Activated gamma-delta T cell treated with Interleukin-2 at 50 U/mL for 16 hours (primary cell): Measurements from ENCODE around the gene SCG3.

ENCODE experiments used
- DNase-seq: peaks from one replicate; pipeline ENCODE4 v3.0.0-alpha.2; 2020

The SCG3 gene

DNA sequence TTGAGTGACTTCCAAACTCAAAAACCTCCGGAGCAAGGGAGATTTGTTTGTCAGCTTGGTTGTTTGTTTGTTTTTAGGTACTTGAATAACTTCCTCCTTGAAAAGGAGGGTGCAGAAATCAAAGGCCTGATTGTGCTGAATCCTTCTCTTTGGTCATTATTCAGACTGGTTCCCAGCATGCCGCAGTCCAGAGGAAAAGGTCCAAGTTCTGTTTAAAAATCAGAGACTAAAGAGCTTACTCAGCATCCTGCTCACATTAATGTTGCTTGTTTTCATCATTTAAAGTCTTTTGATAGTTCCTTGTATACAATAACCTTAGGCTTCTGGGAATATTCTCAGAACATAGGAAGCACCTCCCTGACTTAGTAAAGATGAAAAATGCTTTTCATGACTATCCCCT is 982 bp upstream of the SCG3 start:
- no peak for DNase-seq

DNA sequence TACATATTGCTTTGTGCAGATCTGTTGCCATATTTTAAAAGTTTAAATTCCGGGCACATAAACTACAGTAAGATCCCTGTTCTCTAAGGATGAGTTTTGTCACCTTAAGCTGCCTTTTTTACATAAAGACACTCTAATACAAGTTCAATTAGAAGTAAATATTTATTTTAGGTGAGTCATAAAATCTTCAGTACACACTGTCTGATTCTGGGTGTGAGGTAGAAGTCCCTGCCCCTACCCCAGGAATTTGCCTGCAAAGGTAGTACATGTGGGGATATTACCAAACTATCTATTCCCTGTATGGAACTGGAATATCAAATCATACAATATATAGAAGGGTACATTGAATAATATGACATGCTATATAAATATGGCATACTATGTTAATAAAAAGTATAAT is 6.3 kb downstream of the SCG3 start:
- DNase-seq = no peak

DNA sequence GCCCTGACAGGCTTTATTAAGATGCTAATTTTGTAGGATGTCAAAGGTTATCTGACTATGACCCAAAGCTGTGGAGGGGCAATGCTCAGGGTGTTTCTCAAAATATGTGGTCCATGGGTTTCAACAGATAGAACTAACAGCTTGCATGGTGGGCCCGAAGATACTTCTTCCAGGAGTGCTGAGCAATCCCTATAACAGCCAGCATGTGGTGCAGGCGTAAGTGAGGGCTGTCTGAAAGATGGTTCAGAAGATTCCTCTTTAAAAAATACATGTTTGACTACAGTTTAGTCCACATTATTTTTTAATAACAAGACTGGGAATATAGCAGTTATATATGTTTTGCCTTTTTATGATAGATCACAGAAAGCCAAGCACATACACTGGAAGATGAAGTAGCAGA is 7.6 kb downstream of the SCG3 start:
- no peak for DNase-seq

DNA sequence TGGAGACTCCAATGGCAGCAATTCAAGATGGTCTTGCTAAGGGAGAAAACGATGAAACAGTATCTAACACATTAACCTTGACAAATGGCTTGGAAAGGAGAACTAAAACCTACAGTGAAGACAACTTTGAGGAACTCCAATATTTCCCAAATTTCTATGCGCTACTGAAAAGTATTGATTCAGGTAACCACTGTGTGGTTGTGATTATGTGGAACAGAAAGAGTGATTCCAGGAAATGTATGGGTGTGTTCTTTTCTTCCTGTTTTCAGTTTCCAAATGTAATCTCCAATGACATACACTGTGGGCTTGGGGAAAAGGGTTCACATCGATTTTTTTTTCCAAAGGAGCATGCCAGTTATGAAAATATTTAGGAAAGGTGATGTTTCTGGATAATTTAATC is 10.9 kb downstream of the SCG3 start:
- no peak for DNase-seq

DNA sequence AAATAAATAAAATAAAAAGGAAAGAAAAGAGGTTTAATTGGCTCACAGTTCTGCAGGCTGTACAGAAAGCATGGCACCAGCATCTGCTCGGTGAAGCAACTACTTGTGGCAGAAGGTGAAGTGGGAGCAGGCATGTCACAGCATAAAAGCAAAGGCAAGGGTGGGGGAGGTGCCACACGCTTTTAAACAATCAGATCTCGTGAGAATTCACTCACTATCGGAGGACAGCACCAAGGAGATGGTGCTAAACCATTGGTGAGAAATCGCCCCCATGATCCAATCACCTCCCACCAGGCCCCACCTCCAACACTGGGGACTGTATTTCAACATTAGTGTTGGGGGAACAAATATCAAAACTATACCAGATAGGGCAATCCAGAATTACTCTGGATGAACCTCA is 15.3 kb downstream of the SCG3 start:
- DNase-seq = no peak

DNA sequence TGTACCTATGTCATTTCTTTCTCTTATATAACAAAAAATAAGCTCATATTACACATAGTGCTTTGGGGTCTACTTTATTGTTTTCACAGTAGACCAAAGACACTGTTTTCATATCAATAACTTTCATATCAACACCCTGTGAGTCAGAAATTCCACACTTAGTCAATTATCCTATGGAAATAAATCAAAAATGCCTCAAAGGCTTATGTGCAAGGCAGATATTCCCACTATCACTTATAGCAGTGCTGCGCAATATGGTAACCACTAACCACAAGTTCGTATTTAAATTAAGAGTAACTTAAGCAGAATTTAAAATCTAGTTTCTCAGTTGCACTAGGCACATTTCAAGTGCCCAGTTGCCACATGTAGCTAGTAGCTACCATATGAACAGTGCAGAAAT is 15.9 kb downstream of the SCG3 start:
- no peak for DNase-seq

DNA sequence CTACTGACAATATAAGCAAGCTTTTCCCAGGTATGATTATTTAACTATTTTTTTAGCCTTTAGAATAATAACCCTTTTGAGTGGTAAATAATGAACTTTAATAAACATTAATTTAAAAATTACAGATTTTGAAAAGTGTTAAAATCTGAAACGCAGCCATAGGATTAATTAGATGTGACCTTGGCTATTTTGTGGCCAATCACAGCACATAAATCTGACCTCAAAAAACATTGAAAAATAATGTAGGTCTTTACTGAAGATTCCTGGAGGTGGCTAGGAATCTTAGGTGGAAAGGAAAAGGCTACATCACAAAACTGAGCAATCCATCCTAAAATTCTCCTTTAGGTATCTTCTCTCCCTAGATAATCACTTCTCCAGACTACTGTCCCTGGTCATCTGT is 18.1 kb downstream of the SCG3 start:
- DNase-seq = no peak

DNA sequence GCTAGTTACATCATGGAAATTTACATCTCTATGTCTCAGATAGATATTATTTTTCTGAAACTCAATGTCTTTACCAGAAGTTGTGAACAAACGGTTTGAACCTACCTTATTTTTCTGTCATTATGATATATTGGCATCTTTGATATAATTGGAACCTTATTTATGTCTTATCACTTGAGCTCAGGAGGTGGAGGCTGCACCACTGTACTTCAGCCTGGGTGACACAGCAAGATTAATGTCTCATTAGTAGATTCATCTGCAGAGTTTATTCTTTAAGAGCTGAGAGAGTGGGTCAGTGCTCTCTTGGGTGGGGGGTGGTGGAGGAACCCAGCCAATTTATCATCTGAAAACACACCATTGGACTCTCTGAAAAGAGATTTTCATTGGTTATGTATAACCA is 21.4 kb downstream of the SCG3 start:
- DNase-seq = no peak

DNA sequence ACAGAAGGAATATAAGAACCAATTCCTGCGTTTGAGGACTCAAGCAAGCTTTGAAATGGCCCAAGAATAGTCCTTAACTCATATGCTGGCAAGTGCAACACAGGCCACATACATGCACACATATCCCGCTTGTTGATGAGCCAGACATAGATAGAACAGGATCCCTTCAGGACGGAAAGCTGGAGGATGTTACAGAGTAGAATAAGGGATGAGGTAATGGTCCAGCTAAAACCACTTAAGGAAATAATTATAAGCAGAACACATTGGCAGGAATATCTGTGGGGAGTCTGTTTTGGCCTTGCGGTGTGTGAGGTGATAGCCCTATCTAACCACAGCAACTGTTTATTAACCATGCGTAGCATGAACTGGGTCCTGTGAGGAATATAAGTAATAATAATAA is 25.0 kb downstream of the SCG3 start:
- no peak for DNase-seq

DNA sequence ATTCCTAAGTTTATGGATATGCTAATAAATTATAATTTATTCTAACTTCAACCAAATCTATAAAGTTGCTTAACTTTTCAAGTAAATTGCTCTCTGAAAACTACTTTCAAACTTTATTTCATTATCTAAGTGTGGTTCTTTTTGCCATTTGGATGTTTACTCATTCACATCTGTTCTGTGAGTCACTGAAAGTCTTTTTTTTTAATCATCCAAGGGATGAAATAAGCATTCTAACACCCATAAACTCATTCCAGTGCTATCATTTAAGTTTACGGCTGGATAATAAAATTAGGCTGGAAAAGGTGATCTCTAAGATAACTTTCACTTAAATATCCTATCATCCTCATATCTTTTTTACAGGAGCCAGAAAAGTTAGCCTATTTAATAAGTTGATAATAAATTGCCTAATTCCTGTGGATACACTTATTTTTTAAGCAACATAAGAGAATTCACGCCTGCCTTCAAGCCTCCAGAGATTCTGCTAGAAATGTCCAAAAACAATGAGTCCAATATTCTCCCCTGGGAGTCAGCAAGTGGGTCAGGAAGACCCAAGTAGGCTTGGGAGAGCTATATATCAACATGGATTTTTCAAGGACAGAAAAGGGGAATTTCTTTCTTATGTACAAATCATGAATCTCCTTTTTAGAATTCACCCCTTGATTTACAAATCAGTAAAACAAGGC is 25.8 kb downstream of the SCG3 start:
- DNase-seq = no peak

DNA sequence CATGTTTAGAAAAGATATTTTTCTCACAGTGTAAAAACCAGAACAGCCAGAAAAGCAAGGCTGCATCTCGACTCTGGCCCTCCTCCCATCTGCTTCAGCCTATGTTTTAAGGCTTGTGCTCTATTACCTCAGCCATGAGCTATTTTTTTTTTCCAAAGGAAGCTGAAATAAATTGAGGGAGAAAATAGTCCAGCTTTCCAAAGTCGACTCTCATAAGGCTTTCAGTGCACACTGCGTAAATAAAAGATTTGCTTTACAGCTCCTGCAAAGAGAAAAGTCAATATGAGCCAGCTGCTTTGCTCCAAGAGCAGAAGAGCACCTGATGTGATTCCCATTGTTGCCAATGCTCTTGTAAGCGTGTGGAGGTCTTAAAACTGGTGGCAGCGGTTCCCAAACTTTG is 26.7 kb downstream of the SCG3 start:
- DNase-seq = no peak

DNA sequence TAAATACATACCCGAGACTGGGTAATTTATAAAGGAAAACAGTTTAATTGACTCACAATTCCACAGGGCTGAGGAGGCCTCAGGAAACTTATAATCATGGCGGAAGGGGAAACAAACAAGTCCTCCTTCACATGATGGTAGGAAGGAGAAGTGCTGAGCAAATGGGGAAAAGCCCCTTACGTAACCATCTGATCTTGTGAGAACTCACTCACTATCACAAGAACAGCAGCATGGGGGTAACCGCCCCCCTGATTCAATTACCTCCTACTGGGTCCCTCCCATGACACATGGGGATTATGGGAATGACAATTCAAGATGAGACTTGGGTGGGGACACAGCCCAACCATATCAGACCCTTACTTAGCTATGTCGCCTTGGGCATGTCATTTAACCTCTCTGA is 27.7 kb downstream of the SCG3 start:
- DNase-seq = no peak

DNA sequence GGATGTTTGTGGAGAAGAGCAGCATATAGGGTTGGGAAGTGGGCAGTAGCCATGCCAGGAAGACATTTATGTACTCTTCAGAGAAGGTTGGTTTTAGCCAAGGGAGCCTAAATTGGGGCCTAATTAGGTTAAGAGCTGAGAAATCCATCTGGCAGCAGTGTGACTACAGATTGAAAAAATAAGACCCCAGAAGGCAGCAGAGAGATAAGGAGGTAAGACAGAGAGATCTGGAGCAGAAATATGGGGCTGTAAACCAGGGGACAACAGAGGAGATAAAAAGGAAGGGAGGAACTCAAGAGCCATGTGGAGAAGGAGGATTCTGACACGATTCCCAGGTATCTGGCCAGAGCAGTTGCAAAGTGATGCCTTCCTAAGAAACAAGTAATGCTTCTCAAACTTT is 32.9 kb downstream of the SCG3 start:
- no peak for DNase-seq

DNA sequence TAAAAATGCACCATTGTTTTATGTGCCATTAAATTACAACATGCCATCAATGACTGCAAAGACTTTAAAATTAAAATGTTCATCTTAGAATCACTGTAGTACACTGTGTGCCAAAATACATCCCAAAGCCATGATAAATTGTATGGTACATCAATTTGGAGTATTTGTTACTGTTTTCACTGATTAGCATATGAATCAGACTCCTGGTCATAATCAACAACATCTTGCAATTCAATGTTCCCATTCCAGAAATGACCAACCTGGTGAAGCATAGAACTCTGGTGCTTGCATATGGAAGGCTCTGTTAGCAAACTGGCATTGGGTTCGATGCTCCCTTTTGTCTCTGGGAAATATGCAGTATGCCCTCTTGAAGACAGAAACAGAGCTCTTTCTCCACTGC is 33.6 kb downstream of the SCG3 start:
- DNase-seq = no peak

DNA sequence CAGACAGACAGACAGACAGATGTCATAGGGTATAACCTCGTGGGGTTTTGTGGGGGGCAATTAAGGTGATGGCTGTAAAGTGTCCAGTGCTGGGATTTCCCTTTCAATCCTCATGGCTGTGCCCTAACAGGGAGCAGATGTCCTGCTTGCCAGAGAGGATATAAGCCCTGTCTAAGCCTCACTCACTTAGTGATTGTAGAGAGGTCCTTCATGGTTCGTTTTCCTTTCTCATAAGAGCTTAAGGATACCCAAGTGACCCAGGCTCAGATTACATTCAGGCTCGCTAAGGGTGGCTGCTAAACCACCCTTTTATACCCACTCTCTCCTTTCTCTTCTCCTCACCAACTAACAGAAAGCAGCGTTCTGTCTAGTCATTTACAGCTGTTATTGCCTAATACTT is 36.9 kb downstream of the SCG3 start:
- no peak for DNase-seq

DNA sequence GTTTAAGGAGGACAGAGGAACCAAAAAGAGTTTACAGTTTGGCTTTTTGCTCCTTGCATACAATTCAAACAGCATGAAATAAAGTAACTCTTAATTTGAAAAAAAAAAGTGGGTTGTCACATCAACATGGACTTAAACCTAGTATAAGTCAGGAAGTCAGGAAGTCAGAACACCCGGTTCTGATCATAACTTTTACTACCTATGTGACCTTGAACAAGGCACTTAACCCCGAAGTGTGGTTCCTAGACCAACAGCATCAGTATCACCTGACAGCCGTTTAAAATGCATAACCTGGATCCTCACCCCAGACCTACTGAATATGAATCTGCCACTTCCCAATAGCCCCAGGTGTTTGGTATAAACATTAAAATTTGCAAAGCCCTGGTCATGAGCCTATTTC is 37.4 kb downstream of the SCG3 start:
- no peak for DNase-seq

DNA sequence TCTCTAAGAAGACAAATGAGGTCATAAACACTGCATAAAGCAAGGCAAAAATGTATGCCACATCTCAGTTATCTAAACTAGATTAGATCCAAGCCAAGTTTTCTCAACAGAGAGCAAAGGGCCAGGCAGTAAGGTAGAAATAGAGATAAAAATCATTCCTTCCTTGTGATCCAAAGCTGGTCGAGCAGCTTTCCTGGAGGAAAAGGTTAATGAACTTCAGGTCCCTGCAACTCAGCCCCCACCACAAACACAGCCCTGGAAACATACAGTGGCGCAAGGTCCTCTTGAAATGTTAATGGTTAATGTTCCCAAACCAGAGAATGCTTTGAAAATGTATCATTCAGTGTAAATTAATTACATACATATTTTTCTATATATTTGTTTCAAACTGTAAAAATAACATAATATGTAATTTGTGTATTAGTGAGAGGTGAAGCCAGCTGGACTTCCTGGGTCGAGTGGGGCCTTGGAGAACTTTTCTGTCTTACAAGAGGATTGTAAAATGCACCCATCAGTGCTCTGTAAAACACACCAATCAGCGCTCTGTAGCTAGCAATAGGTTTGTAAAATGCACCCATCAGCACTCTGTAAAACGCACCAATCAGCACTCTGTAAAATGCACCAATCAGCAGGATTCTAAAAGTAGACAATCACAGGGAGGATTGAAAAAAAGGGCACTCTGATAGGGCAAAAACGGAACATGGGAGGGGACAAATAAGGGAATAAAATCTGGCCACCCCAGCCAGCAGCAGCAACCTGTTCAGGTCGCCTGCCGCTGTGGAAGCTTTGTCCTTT is 39.1 kb downstream of the SCG3 start:
- DNase-seq = no peak

DNA sequence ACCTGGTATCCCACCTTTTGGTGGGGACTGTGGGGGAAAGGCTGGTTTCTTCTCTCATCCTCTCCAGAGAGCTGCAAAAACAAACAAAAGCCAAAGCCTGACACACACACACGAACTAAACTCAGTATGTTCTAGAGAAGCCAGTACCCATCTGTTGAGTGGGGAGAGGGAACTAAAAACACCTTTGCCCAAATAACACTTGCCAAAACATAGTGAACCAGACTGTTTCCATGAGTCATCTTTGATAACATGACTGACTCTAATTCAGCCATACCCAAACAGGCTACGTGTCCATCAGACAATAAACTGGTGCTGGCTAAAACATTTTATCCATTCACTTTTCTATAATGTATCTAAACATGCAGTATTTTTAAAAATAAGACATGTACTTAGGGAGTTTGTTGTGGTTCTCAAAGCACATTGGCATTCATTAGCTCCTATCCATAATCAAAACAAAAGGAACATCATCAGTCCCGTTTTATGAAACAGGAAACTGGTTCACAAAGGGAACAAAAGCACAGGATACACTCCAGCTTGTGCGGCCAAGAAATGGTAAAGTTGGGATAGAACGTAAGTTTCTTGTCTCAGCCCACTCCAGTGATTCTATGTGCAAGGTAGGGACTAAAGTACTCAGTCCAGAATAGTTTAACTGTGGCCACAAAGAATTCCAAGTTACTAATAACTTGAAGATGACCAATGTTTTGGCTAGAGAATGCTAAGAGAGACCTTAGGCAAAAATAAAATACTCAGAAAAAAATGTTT is 40.1 kb downstream of the SCG3 start:
- DNase-seq = no peak

DNA sequence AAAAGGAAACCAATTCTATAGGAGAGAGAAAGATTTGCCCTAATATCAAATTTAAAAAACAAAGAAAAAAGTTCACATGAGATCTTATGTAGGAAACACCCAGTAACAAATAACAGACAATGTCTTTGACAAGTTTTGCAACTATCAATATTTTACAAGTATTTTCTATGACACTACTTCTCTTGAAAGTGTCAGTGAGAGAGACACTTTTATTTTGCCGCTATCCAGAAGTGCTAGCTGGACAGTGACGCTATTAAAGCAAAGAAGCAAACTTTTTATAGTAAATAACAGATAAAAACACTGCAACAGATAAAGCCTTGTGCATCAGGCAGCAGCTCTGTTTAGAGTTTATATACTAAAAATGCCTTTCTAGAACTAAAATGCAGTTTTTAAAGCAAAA is 42.9 kb downstream of the SCG3 start:
- no peak for DNase-seq

DNA sequence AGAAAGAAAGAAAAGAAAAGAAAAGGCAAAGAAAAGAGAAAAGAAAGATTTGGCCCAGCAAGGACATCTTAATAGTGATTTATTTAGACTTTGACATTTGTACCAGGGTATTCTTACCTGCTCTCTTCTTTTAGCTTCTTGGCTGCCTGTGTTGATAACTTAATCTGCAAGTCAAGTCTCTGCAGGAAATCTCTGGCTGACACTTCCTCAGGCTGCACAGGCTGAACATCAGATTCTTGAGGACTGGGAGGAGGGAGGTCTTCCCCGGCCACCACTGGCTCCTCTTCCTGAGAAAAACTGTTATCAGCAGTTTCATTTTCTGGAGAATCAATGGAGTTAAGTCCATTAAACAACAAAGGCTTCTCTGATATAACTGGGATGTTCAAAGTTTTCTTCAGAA is 43.4 kb downstream of the SCG3 start:
- no peak for DNase-seq

DNA sequence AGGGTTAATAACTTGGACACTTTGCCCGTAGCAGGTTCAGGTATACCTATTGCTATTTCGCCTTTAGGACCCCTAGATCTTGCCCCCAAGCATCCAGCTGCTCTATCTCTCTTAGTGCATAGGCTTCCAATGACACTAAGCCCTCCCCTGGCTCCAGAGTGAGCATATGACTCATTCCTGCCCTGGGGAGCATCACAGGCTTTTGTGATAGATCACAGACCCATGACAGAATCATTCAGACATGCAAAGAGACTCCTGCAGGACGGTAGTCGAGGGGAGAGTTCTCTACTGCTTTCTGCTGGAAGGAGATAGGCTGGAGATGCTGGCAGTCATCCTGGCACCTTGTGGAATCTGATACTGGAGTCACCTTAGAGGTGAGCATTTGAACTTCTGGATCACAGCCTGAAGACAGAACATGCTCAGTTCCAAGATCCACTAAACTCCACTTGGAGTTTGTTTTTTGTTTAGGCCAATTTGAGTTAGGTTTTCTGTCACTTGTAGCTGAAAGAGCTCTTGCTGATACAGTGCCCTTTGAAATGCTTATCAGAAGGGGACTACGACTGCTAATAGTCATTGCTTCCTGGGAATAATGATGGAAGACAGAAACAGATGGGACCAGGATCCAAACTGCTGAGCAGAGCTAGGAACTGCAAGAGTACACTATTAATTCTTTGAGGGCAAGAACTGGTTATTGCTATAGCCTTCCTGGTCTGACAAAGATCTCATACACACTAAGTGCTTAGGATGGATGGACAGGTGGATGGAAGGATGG is 45.2 kb downstream of the SCG3 start:
- peak; percentile 23 for DNase-seq

DNA sequence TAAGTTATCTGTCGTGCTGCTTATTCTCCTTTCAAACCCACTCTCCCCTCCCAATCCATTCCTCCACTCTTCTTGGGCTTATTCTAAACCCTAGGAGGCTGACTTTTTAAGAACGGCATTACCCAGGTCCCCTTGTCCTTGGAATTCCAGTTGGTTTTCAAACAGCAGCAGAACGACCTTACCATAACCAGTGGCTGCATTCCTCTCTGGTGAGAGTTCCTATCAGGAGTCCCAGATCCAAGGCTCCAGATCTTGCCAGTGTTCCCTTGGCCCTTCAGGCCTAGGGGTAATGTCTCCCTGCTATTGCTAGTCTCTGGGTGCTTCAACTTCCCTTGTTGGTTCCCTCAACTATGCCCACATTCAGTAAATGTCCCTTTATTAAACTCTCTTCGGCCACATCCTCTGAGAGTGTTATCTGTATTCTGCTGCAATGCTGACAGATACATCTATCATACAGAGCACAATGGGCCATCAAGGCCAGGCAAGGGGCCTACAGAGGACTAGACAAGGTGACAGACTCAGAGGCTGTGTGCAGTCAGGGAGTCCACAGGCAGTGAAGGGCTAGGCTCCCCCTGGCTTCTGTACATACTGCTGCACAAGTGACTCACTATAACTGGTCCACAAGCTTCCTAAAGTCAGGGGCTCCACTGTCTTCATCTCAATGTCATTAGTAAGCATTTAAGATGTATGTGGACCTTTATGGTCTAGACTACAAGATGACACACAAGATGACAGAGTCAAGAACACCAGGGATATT is 46.0 kb downstream of the SCG3 start:
- DNase-seq = no peak
